Mononuclear cell (primary cell): ENCODE results near the gene ELOB. TPM values are rescaled to one million over a fixed set of nuclear protein-coding genes. Genes with fewer than 3 reads are reported as not detected.

Source experiments
- H3K27me3 ChIP-seq: 2 replicates; pipeline ENCODE4 v1.6.0; 2011; ENCODE audit warnings: low read length, control low read depth; ENCODE audit not compliant: insufficient read depth
- H3K4me1 ChIP-seq: 2 replicates; pipeline ENCODE4 v1.5.1; 2011; ENCODE audit warnings: mild to moderate bottlenecking, low read length, control low read depth; ENCODE audit not compliant: insufficient read depth
- H3K4me3 ChIP-seq: 2 replicates; pipeline ENCODE4 v1.5.1; 2011; ENCODE audit warnings: mild to moderate bottlenecking, low read length, moderate library complexity
- H3K9me3 ChIP-seq: 2 replicates; pipeline ENCODE4 v1.5.1; 2011; ENCODE audit warnings: low read depth, mild to moderate bottlenecking, control low read depth, low read length
- total RNA-seq: library from RNA; depleted of rRNA; stranded (reverse); fragments of >200 nt; gene quantifications from one replicate; pipeline ENCODE4 v1.2.3, GENCODE V29; 2012

The ELOB gene
- total RNA-seq = 92.6 TPM

DNA sequence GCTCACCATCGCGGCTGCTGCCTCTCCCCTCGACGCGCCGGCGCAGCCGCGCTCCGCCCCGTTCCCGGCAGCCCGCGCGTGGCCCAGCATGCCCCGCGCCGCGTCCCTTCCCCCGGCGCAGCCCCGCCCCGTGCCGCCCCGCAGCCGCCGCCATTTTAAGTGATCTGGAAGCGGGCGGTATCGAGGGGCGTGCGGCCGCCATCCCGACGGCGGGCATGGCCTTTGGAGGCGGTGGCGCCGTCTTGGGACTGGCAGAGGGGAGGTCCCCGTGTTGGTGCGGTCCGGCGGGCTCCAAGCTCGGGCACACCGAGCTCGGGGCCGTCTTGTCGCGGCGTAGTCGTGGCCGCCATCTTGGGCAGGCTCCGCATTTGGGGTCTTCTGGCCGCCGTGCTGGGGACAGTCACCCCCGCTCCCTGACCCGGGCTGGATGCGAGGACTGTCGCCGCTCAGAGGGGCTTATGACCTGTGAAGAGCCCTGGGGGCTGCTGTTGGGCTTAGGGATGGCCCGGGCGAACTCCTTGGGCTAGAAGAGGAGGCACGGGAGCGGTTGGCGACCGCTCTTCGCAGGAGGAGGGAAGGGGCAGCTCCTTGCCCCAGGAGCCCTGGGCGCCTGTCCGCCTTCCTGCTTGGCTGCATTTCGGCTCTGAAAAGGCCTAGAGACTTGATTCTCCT, at the start of gene ELOB:
TSS of gene ELOB (minus strand) at position 50 of the 672 bp plus-strand sequence. CDS start at position 9, 41 bp downstream.
- H3K4me3 ChIP-seq = peak within 1 kb of the TSS; percentile 91
- H3K9me3 ChIP-seq = no peaks in the 10 kb centered on the region
- peaks cover 35% of the 10 kb centered on the region for H3K4me1 ChIP-seq
- H3K27me3 ChIP-seq = no peaks in the 10 kb centered on the region

DNA sequence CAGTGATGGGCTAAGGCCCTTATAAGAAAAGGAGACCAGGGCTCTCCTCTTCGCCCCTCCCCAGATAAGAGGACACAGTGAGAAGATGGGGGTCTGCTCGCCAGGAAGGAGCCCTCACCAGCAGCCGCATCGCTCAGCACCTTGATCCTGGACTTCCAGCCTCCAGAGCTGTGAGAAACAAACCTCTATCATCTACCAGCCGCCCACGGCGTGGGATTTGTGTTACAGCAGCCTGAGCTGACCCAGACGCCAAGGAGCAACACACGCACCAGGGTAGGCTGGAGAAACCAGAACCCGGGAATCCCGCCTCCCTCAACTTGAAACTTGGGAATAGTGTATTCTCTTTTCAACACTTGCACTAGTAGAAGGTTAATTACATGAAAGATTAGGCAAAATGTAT, 48.8 kb upstream of the ELOB start:
- no peaks in the 10 kb centered on the region for H3K27me3 ChIP-seq
- H3K4me1 ChIP-seq = peaks cover 11% of the 10 kb centered on the region
- H3K4me3 ChIP-seq = no peak overlapping the region
- no peaks in the 10 kb centered on the region for H3K9me3 ChIP-seq

DNA sequence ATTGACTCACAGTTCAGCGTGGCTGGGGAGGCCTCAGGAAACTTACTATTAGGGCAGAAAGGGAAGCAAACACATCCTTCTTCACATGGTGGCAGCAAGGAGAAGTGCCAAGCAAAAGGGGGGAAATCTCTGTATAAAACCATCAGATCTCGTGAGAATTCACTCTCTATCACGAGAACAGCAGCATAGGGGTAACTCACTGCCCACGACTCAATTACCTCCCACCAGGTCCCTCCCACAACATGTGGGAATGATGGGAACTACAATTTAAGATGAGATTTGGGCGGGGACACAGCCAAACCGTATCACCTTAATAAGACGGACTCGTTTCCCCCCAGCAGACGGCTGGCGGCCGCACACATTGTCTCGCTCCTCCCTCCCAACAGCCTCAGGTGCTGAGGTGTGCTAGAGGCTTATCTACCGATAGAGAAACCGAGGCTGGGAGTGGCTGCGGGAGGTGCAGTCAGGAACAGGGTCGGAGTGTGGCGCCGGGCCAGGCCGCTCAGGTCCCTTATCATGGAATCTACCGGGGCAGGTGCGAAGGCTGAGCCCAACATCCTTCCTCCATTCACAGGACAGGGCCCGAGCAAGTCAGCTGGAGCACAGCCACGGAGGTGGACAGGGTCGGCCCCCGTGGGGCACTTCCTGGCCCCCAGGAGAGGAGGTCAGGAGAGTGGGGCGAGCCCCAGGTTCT, 48.1 kb upstream of the ELOB start:
- H3K9me3 ChIP-seq = no peaks in the 10 kb centered on the region
- peaks cover 8% of the 10 kb centered on the region for H3K4me1 ChIP-seq
- no peaks in the 10 kb centered on the region for H3K27me3 ChIP-seq

DNA sequence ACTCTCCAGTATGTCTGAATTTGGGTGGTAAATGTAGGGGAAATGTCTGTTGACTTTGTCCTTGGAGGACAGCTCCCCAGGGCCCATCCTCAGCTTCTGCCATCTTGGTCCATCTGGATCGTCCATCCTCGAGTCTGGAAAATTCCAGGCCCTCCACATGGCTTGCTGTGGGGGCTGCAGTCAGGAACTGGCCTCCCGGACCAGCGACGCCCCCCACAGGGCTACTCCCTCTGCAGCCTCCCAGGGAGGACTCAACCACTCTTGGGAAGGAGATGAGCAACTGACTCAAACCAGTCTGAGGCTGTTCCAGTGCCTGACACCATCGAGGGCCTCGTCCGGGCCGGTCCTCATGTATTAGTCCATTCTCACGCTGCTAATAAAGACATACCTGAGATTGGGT, 47.5 kb upstream of the ELOB start:
- H3K4me3 ChIP-seq = no peak overlapping the region
- no peaks in the 10 kb centered on the region for H3K9me3 ChIP-seq
- H3K4me1 ChIP-seq = peaks cover 2% of the 10 kb centered on the region
- no peaks in the 10 kb centered on the region for H3K27me3 ChIP-seq

More for the DNA sequence above, 48.1 kb upstream of the ELOB start:
- no peak overlapping the region for H3K4me3 ChIP-seq

DNA sequence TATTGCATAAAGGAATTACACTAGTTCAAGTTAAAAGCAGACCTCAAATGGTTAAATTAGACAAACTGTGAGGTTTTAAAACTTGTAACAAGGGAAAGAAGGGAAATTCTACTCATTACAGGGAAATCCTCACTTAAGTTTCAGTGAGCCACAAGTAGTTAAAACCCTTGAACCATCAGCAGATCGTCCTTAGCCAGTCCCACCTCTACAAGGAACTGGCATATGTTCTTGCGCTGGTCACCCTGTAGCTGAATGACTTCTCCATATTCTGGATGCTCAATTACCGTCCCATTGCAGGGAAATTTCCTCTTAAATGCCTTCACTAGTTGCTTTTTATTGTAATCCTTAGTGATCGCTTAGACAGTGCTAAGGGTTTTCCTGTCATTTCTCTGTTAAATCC, 45.4 kb upstream of the ELOB start:
- no peaks in the 10 kb centered on the region for H3K9me3 ChIP-seq

DNA sequence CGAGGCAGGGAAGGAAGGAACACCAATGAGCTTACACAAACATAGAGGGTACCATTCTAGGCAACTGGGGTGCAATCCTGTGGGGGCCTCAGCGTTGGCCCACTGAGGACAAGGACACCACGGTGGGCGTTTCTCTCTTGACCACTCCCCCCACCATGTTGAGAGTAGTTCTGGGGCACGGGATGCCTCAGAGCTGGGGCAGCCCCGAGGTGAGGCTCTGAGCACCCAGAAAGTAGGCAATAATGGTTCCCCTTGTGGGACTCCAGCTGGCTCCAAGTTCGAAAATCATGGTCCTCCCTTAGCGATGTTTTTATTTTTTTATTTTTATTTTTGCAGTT, 45.0 kb upstream of the ELOB start:
- H3K27me3 ChIP-seq = no peaks in the 10 kb centered on the region
- H3K9me3 ChIP-seq = no peaks in the 10 kb centered on the region
- H3K4me3 ChIP-seq = no peak overlapping the region
- H3K4me1 ChIP-seq = no peaks in the 10 kb centered on the region

More for the DNA sequence above, 45.4 kb upstream of the ELOB start:
- H3K27me3 ChIP-seq = no peaks in the 10 kb centered on the region
- H3K4me3 ChIP-seq = no peak overlapping the region
- no peaks in the 10 kb centered on the region for H3K4me1 ChIP-seq

DNA sequence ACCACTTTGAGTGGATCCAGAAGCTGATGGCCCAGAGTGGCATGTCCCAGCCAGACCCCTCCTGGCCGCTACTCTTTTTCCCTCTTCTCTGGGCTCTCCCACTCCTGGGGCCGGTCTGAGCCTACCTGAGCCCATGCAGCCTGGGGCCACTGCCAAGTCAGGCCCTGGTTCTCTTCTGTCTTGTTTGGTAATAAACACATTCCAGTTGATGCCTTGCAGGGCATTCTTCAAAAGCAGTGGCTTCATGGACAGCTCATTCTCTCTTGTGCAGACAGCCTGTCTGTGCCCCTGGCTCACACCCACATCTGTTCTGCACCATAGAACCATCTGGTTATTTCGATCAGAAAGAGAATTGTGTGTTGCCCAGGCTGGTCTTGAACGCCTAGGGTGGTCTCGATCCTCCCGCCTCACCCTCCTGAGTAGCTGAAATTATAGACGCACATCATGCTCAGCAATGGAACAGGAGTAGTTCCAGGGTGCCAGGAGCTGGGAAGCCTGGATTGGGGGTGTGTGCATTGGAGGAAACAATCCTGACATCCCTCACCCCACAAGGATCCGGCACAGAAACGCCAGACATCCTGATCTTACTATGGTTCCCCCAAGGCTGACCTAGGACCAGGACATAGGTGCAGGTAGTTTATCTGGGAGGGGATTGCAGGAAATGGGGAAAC, 44.5 kb upstream of the ELOB start:
- no peaks in the 10 kb centered on the region for H3K9me3 ChIP-seq
- no peak overlapping the region for H3K4me3 ChIP-seq
- no peaks in the 10 kb centered on the region for H3K27me3 ChIP-seq
- no peaks in the 10 kb centered on the region for H3K4me1 ChIP-seq

DNA sequence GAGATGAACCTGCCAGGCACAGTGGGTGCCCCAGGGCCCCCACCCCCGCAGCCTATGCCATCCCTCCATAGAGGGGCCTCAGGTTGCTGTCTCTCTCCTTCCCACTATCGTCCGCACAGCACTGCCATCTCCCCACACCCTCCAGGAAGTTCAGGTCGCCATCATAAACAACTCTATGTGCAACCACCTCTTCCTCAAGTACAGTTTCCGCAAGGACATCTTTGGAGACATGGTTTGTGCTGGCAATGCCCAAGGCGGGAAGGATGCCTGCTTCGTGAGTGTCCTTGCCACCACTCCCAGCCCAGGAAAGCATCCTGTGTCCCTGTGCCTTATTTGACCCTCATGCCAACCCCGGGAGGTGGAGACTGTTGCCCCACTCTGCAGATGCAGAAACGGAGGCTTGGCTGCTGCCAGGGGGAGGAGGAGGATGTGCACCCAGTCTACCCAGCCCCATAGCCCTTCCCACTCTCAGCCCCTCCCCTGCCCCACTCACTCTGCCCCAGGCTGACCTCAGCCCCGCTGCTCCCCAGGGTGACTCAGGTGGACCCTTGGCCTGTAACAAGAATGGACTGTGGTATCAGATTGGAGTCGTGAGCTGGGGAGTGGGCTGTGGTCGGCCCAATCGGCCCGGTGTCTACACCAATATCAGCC, 43.9 kb upstream of the ELOB start:
- Histone ChIP-seq H3K9me3 (no peaks in the 10 kb centered on the region), H3K4me3 (no peak overlapping the region), H3K4me1 (no peaks in the 10 kb centered on the region), H3K27me3 (no peaks in the 10 kb centered on the region)

DNA sequence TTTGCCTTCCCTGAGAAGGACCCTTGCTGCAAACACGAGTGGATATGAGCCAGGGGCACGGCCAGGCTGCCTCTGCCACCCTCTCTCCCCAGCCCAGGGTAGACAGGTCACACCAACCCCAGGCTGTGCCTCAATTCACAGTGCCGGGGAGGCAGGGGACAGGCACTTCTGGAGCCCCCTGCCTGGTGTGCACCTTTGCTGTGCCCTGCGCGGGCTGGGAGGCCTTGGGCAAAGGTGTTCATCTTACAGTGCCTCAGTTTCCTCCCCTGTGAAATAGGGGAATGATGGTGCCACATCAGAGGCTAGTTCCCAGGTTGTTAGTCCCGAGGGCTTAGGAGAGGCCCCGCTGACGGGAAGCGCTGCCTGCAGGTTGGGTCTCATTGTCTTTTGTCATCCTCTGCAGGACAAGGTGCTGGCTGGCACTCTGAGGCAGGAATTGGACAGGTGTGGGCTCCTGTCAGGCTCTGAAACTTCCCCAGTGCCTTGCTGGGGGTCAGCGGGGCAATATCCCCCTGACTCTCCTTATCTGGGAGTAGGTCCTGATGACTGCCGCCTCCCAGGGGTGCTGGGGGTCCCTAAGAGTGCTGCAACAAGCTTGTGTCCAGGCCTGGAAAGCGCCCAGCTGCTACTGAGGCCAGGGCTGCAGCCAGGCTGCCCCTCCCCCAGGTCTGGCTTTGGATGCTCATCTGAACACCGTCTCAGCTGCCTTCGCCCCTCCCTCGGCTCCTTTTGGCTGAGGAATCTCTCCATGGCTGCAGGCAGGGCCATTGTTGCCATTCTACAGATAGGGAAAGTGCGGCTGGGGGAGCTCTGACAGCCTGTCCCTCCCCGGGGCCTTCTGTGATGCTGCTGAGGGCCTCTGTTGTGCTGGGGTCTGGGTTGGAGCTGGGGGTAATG, 43.1 kb upstream of the ELOB start:
- H3K4me1 ChIP-seq = no peaks in the 10 kb centered on the region
- no peaks in the 10 kb centered on the region for H3K9me3 ChIP-seq
- no peak overlapping the region for H3K4me3 ChIP-seq
- no peaks in the 10 kb centered on the region for H3K27me3 ChIP-seq

DNA sequence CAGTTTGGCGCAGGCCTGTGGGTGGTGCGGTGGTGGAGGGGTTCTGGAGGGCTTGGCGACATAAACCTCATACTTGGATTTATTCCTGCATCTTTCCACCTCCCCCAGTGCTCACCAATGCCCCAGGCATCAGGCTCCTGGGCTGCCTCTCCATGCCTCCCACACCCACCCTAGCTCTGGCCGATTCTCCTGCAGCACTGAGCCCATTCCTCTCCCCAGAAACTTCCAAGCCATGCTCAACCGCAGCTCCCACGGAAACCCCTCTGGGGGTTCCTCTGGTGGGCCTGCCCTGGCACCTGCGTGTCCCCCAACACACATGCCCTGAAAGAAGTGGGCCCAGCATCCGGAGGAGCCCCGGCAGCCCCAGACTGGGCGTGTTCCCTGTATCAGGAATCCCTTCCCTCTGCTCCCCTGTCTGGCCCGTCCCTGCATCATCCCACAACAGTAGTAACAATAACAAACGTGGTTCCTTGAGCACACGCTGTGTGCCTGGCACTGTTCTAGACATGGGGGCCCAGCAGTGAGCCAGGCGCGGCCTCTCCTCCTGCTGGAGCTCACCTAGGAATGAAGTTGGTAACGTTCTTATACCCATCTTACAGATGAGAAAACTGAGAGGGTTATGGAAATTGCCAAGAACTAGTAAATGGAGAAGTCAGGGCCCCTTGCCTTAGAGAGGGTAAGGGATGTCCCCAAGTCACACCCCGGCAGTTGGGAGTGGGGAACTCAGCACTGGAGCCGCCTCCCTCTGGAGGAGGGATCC, 42.3 kb upstream of the ELOB start:
- Histone ChIP-seq H3K4me3 (no peak overlapping the region), H3K9me3 (no peaks in the 10 kb centered on the region)

DNA sequence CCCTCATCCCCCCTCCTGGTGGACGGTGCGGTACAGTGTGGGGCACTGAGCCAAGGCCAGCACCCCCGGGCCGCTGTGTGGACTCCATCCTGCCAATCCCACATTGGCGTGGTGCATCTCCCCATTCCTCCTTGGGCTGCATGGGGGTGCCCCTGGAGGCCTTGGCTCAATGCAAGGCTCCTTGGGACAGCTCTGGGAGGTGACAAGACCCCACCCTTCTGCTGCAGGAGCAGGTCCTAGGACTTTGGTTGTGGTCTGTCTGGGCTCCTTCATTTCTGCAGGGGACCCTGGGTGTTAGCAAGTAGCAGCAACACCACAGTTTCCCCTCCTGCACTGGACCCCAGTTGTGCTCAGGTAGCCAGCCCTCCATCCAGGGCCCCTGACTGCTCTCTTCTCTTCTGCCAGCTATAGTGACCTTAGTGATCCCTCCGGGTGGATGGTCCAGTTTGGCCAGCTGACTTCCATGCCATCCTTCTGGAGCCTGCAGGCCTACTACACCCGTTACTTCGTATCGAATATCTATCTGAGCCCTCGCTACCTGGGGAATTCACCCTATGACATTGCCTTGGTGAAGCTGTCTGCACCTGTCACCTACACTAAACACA, 41.3 kb upstream of the ELOB start:
- Histone ChIP-seq H3K9me3 (no peaks in the 10 kb centered on the region), H3K4me3 (no peak overlapping the region), H3K27me3 (no peaks in the 10 kb centered on the region), H3K4me1 (no peaks in the 10 kb centered on the region)

More for the DNA sequence above, 42.3 kb upstream of the ELOB start:
- Histone ChIP-seq H3K4me1 (no peaks in the 10 kb centered on the region), H3K27me3 (no peaks in the 10 kb centered on the region)

DNA sequence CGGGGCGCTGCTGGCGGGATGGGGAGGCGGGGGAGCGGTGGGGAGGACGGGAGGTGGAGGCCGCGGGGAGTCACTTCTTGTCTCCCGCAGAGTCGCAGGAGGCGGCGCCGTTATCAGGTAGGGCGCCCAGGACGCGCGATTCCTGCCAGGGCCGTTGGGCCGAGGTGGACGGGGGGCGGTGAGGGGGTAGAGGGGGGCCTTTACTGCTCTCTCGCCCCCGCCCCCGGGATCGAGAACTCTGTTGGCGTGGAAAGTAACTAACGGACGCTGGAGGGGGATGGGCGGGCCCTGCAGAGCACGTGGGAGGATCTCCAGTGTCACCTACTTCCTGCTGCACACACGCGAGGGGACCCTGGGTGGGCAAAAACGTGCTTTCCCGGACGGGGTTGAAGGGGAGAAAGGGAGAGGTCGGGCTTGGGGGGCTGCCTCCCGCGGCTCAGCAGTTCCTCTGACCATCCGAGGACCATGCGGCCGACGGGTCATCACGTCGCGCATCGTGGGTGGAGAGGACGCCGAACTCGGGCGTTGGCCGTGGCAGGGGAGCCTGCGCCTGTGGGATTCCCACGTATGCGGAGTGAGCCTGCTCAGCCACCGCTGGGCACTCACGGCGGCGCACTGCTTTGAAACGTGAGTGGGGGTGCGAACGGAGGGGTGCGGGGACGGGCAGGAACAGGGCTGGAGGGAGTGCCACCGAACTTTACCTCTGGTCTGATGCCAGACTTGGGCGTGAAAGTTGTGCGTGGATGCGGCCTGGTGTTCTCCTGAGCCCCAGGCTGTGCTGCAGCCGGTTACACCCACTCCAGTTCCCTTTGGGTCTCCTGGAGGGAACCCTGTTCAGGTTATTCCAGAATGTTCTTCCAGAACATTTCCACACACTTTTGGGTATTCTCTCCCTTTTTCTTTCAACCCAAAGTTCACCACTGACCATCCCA, 40.5 kb upstream of the ELOB start:
- H3K9me3 ChIP-seq = no peaks in the 10 kb centered on the region
- H3K27me3 ChIP-seq = no peaks in the 10 kb centered on the region
- no peak overlapping the region for H3K4me3 ChIP-seq
- H3K4me1 ChIP-seq = no peaks in the 10 kb centered on the region
